Kasumi-1 (cell line): Measurements from ENCODE around the gene ZNF660.
A peak's percentile ranks its signal among the peaks of the same experiment; 100 is the strongest.
"Not testable (repeated sequence)": the region's sequence is repeated elsewhere in the genome, so short reads cannot be mapped to it uniquely, and the experiment has no call there.

Experiments used
- DNase-seq, 2 experiments: peaks; one replicate each; lab custom pipeline; 2025; lab: John Stamatoyannopoulos, UW

ZNF660 gene

GRCh38 chr3:44584646-44585501 lies at the start of gene ZNF660:
TSS of gene ZNF660 (plus strand) at chr3:44584964. CDS start at chr3:44594194, 9,230 bp downstream.
- peak in 1 of 2 experiments; percentile 4 for DNase-seq

- no peak for DNase-seq
These were observed 49.4 kb upstream of the ZNF660 start for GRCh38 chr3:44535364-44535763.

- not testable (repeated sequence) for DNase-seq
These were observed 40.0 kb upstream of the ZNF660 start for GRCh38 chr3:44544811-44545210.

- DNase-seq: no peak
These were observed 29.9 kb upstream of the ZNF660 start, which contains the start of gene ZKSCAN7 for GRCh38 chr3:44554626-44555592. TSS of gene ZKSCAN7 (plus strand) at chr3:44555193. CDS start at chr3:44557048, 1,855 bp downstream.

GRCh38 chr3:44555723-44556122 lies 29.0 kb upstream of the ZNF660 start:
- no peak for DNase-seq

GRCh38 chr3:44557074-44557473 lies 27.7 kb upstream of the ZNF660 start:
- DNase-seq: no peak

- peak; percentile 36 to 47 for DNase-seq
These were observed 23.7 kb upstream of the ZNF660 start for GRCh38 chr3:44561076-44561475.

GRCh38 chr3:44562147-44562546 lies 22.6 kb upstream of the ZNF660 start:
- no peak for DNase-seq

GRCh38 chr3:44568561-44568960 lies 16.2 kb upstream of the ZNF660 start:
- no peak for DNase-seq

- DNase-seq: no peak
These were observed 13.7 kb upstream of the ZNF660 start for GRCh38 chr3:44571024-44571423.

GRCh38 chr3:44576613-44577012 lies 8.2 kb upstream of the ZNF660 start:
- no peak for DNase-seq

GRCh38 chr3:44577354-44577952 lies 7.3 kb upstream of the ZNF660 start:
- DNase-seq: not testable (repeated sequence)

GRCh38 chr3:44578316-44578715 lies 6.4 kb upstream of the ZNF660 start:
- not testable (repeated sequence) for DNase-seq

- DNase-seq: not testable (repeated sequence)
These were observed 5.7 kb upstream of the ZNF660 start for GRCh38 chr3:44578924-44579515.

- not testable (repeated sequence) for DNase-seq
These were observed 5.0 kb upstream of the ZNF660 start for GRCh38 chr3:44579749-44580148.

GRCh38 chr3:44580971-44581370 lies 3.8 kb upstream of the ZNF660 start:
- not testable (repeated sequence) for DNase-seq

GRCh38 chr3:44596621-44597020 lies 11.9 kb downstream of the ZNF660 start:
- DNase-seq: no peak

GRCh38 chr3:44601749-44602148 lies 17.0 kb downstream of the ZNF660 start:
- DNase-seq: no peak

GRCh38 chr3:44612678-44613077 lies 27.9 kb downstream of the ZNF660 start:
- DNase-seq: peak in 1 of 2 experiments; percentile 7

GRCh38 chr3:44624749-44625480 lies 40.2 kb downstream of the ZNF660 start, which contains the start of gene ZNF197:
TSS of gene ZNF197 (plus strand) at chr3:44625036. CDS start at chr3:44629155, 4,119 bp downstream.
- peak; percentile 81 to 84 for DNase-seq

- DNase-seq: no peak
These were observed 44.0 kb downstream of the ZNF660 start for GRCh38 chr3:44628716-44629115.
